ELF-1 (cell line): ENCODE measurements around the gene DLG2.
"Not testable (repeated sequence)": the region's sequence is repeated elsewhere in the genome, so short reads cannot be mapped to it uniquely, and the experiment has no call there.

Source experiments
- DNase-seq: peaks from one replicate; pipeline ENCODE4 v3.0.0-alpha.2; 2016; ENCODE audit warnings: low read depth, low spot score

Gene DLG2

GRCh38 chr11:85627332-85627997 is at the start of gene DLG2:
DLG2 (minus strand) TSS chr11:85627344.
- DNase-seq: no peak

DNA sequence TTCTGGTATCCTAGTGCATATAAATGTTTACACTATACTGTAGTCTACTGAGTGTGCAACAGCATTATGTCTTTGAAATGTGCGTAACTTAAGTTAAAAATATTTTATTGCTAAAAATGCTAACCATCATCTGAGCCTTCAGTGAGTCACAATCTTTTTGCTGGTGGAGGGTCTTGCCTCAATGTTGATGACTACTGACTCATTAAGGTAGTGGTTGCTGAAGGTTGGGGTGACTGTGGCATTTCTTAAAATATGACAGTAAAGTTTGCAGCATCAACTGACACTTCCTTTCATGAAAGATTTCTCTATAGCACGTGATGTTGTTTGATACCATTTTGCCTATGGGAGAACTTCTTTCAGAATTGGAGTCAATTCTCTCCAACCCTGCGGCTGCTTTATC is 46.2 kb upstream of the DLG2 start:
- no peak for DNase-seq

- peak; percentile 9 for DNase-seq
These were observed 45.2 kb upstream of the DLG2 start for GRCh38 chr11:85672105-85672902.

GRCh38 chr11:85670949-85671663 is 44.0 kb upstream of the DLG2 start:
- not testable (repeated sequence) for DNase-seq

GRCh38 chr11:85668157-85668556 is 41.0 kb upstream of the DLG2 start:
- DNase-seq: no peak

DNA sequence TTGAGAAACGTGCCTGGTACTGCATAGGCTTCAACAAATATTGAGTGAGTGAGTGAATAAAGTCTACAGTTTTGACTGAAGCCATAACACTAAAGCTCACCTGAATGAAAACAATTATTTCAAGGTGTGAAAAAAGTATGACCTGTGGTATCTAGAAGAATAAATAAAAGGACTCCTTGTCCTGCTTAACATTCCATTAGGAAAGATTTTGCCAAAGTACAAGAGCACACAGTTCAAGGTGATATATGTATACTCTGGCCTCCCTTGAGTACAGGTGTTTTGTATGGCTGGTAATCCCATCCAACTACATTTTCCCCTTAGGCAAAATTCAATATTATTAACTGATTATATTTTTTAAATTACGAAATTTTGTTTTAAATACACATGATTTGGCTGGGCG is 39.5 kb upstream of the DLG2 start:
- DNase-seq: no peak

DNA sequence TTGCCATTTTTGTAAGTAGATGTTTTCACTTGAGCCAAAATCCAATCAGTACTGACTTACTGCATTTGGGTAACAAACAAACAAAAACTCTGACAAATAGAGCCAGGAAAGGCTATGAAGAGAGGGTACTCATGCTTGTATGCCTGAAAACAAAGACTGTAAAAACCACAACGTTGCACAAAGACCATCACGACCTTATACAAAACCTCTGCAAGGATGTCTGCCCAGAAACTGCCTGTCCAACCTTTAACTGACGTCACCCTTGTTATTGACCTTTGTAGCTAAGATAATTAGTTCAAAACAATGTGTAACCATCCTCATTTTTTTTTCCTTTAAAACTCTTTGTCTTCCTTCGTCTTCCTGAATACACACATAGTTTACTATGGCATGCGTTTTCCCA is 38.6 kb upstream of the DLG2 start:
- no peak for DNase-seq

DNA sequence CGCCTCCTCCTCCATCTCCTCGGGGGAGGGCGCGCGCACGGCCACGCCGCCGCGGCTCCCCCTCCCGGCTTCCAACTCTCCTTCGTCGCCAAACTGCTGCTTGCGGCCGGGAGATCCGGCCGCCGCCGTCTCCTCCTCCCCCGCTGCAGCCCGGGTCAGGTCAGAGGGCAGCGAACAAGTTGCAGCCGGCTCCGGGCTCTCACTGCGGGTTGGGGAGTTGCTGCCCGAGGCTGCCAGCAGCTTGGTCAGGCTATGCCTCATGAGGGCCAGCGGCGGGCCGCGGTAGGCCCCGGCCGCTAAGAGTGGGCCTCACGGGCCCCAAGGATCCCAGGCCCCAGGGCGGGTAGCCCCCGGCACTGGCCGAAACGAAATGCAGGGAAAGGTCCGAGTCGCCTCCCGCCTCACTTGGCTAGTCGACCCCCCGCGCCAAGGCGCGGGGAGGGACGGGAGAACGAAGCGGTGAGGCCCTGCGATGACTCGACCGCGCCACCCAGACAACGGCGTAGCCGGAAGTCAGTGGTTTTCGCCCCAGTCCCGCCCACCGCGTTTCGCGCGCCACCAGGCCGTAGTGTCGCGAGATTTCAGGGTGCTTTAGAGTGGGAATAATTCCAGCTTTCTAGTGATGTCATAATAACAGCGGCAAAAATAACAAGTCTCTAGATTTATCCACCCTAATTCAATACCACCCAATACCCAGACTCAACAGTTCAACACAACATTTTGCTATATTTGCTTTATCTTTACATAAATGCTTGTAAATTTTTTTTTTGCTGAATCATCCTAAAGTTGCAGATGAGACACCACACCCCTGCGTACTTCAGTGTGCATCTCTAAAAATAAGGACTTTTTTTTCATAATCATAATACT is 37.7 kb upstream of the DLG2 start, which contains the start of gene CREBZF:
CREBZF (minus strand) TSS at position 515 of the 867 bp plus-strand sequence; CDS start at position 261, 254 bp downstream.
- DNase-seq: peak; percentile 96

DNA sequence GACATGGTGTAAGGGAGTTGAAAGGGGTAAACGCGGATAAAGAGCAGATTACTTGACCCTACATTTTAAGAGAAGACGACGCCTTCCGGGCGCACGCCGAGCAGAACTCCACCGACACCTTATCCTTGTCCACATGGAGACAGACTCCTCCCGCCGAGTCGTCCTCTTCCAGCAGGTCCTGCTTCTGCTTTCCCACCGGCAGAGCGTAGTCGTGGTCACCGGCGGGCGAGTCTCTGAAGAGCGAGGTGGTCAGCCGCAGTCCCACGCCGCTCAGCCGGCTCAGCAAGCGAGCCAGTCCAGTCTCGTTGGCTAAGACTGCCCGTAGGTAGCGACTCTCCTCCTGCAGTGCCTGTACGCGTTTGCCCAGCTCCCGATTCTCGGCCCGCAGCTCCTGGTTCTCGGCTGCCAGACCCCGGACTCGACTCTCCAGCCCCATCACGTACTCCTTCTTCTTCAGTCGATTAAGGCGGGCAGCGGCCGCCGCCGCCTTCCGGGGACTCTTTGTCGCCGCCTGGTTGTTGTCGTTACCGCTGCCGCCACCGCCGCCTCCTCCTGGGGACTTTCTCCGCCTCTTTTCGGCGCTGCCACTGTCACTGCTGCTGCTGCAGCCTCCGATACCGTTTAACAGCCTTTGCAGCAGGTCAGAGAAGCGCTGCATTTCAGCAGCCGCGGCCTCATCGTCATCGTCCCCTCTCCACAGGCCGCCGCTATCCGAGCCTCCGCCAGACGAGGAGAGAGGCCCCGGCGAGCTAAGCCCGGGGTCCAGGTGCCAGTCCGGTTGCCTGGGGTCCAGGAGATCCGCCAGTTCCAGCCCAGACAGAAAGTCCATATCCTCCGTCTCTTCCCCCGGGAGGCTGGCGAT is 36.8 kb upstream of the DLG2 start:
- DNase-seq: peak; percentile 85

DNA sequence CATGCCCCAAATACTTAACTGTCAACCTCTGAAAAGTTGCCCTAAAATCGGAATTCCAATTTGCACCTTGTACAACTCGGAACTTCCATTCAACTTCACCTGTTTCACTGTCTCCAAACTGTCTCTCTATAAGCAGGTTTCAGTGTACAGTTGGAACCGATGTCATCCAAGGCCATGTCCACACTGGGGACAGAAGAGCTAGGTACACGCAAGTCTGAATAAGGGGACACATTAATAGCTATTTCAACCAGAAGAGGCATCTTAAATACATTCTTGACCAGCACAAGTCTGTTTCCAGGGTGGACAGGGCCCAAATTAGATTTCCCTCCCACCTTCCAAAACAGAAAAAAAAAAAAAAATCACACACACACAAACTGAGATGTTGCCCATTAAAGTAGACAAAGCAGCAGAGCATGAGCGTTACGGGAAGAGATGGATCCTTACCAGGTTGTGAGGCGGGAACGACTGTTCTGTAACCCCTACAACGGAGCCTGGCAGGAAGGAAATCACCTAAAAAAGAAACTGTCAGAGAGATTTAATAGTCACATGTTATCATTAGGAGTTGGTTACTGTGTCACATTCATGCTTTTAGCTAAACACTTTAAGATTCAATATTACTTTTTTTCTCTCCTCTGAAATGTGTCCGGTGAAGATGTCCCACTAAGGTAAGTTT is 36.1 kb upstream of the DLG2 start:
- DNase-seq: no peak

DNA sequence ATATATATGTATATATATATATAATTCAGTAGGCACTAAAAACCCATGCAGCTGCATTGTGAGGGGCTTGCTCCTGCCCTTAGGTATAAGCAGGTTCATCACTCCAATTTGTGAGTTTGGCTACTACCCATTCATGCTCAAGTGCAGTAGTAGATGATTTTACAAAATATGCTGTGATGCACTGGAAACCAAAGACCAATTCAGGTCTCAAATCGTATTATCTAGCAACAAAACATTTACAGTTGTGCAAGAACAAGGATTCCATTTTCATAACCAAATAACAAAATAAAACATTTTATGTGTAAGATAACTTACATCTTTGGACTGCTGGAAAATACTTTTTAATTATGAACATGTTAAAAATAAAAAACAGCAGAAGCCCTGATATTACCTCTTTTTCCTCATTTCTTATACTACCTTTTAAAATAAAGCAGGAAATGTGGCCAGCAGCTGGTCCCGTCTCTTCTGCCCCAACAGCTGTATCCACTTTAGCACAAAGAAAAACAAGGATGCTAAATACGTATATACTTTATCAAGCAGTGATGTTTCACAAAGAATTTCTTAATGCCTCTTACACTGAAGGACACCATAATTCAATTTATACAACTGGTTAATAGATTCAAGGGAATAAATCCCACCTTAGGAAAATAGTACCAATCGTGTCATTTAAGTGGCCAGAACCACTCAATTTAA is 35.0 kb upstream of the DLG2 start:
- no peak for DNase-seq

DNA sequence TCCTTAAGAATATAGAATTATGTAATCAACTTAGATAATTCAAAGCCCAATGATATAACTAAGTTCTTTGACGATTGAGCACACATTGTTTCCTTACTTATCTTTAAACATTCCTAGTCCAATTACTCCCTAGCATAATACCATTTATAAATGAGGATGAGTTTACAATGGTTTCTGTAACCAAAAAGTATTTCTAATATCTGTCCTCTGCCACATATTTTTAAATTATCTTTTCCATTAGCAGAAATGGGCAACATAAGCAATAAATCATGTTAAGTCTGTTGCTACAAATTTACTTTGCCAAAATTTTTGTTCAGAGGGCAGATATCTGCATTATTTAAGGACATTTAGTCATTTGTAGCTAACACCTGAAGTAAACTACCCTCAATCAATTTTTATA is 31.0 kb upstream of the DLG2 start:
- no peak for DNase-seq

DNA sequence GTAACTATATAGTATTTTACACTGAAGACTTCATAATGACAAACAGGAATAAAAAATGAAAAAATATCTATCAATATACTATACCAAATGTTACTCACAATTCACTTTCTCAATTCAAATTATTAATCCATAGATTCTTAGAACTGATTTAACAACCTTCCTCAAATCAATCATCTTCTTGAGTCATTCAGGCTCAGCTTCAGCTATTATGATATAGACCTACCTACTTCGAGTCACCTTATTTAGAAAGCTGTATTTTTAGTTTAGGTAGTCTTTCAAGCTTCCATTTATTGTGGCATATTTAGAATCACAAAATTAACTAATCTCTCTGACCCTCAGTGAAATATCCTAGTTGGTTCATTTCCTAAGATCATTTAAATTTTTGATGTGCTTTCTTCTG is 29.6 kb upstream of the DLG2 start:
- DNase-seq: no peak

DNA sequence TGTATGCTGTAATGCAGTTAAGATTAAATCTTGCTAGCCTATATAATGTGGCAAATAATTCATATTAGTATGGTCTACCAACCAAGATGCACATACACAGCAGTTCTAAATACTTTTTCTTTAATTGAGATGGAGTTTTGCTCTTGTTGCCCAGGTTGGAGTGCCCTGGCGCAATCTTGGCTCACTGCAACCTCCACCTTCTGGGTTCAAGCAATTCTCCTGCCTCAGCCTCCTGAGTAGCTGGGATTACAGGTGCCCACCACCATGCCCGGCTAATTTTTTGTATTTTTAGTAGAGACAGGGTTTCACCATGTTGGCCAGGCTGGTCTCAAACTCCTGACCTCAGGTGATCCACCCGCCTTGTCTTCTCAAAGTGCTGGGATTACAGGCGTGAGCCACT is 27.2 kb upstream of the DLG2 start:
- not testable (repeated sequence) for DNase-seq

GRCh38 chr11:85652786-85653447 is 25.8 kb upstream of the DLG2 start:
- DNase-seq: no peak

DNA sequence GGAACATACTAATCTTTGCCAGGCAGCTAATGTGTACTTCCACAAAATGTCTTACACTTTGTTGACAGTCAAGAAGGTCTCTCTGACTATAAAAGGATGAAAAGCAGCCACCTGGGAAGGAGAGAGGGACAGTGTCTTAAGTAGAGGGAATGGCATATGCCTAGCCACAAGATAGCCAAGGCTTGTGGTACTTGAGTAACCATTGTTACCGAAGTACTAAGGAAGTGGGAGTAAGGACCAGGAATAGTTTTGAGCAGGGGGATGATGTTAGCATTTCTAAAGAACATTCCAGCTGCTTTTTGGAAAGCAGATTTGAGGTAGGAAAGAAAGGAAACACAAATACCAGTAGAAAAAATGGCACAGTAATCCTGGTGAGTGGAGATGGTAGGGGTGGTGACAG is 24.0 kb upstream of the DLG2 start:
- no peak for DNase-seq

GRCh38 chr11:85647604-85648299 is 20.6 kb upstream of the DLG2 start, which contains the start of gene TMEM126A:
TMEM126A (plus strand) TSS chr11:85647967; CDS start chr11:85650256, 2,289 bp downstream.
- DNase-seq: peak; percentile 95

DNA sequence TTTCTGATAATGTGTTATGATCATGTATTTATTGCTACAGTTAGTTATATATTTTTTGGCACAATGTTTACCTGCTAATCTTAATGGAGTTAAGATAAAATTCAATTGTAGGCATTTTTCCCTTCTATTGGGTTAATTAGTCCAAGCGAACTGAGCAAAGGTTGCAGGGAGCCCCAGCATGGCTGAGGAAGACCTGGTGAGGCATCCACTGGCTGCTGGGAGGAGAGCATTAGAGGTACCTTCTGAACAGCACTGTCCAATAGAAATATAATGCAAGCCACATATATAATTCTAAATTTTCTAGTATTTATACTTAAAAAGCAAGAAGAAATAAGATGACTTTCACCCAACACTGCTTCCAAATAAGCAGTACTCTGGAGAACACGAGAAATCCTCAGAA is 19.9 kb upstream of the DLG2 start:
- no peak for DNase-seq
